Measurements from ENCODE around the gene MRPL54.

GRCh38 chr19:3775831-3776230 lies 13.3 kb downstream of the MRPL54 start:
- TF ChIP-seq CTCF (conservative IDR thresholded peaks at IDR 0.05; ENCODE audit: low read length), result no peak
- no peak for TF ChIP-seq EZH2phosphoT487 (IDR thresholded peaks at IDR 0.05; ENCODE audit: borderline replicate concordance, low read depth, low read length)
